Skeletal muscle tissue (tissue), 4 donors: ENCODE data around the gene OTUB1. TPM values are rescaled to one million over a fixed set of nuclear protein-coding genes. Genes with fewer than 3 reads are reported as not detected.
"Not testable (repeated sequence)": the region's sequence is repeated elsewhere in the genome, so short reads cannot be mapped to it uniquely, and the experiment has no call there.

Source experiments
- H3K27ac ChIP-seq: one replicate; pipeline ENCODE4 v1.7.0; 2013; ENCODE audit warnings: mild to moderate bottlenecking, low read depth, low read length, inconsistent platforms
- H3K27me3 ChIP-seq, 3 donors: one replicate each; pipeline ENCODE4 v1.7.0; 2013; ENCODE audit warnings: low read length in 3 of 3; ENCODE audit not compliant: control insufficient read depth in 3 of 3, insufficient read depth in 3 of 3
- H3K36me3 ChIP-seq, 3 donors: one replicate each; pipeline ENCODE4 v1.7.0; 2013; ENCODE audit warnings: low read length in 3 of 3; ENCODE audit not compliant: control insufficient read depth in 3 of 3, insufficient read depth in 3 of 3
- H3K4me1 ChIP-seq, 3 donors: one replicate each; pipeline ENCODE4 v1.7.0; 2013; ENCODE audit warnings: low read length in 3 of 3, mild to moderate bottlenecking in 3 of 3; ENCODE audit not compliant: control insufficient read depth in 3 of 3, insufficient read depth in 3 of 3
- H3K4me3 ChIP-seq, 3 donors: one replicate each; pipeline ENCODE4 v1.7.0; 2013; ENCODE audit warnings: low read length in 3 of 3
- H3K9ac ChIP-seq, 3 donors: one replicate each; pipeline ENCODE4 v1.7.0; 2013; ENCODE audit warnings: low read length in 3 of 3, mild to moderate bottlenecking in 3 of 3, moderate library complexity in 2 of 3, low read depth in 1 of 3
- H3K9me3 ChIP-seq, 3 donors: one replicate each; pipeline ENCODE4 v1.7.0; 2013; ENCODE audit warnings: low read length in 3 of 3; ENCODE audit not compliant: control insufficient read depth in 3 of 3
- total RNA-seq: library from RNA; depleted of rRNA; stranded (reverse); fragments of >200 nt; gene quantifications from one replicate; pipeline ENCODE4 v1.2.3, GENCODE V29; 2014
- donor health status: Osteomylitis.

The OTUB1 gene
- total RNA-seq, 1 donor from 2014 or later = 18.3 TPM

- no peaks in the 10 kb centered on the region for H3K9me3 ChIP-seq
- H3K36me3 ChIP-seq = no peaks in the 10 kb centered on the region
- H3K27me3 ChIP-seq = peaks cover 0 to 5% (median 0%) of the 10 kb centered on the region in 3 donors
- peaks cover 4 to 36% (median 23%) of the 10 kb centered on the region in 3 donors for H3K4me1 ChIP-seq
- no peak overlapping the region for H3K4me3 ChIP-seq
- H3K27ac ChIP-seq = no peak overlapping the region
- no peak overlapping the region for H3K9ac ChIP-seq
Observed at GRCh38 chr11:64039012-64039665, 52.9 kb downstream of the OTUB1 start.

DNA sequence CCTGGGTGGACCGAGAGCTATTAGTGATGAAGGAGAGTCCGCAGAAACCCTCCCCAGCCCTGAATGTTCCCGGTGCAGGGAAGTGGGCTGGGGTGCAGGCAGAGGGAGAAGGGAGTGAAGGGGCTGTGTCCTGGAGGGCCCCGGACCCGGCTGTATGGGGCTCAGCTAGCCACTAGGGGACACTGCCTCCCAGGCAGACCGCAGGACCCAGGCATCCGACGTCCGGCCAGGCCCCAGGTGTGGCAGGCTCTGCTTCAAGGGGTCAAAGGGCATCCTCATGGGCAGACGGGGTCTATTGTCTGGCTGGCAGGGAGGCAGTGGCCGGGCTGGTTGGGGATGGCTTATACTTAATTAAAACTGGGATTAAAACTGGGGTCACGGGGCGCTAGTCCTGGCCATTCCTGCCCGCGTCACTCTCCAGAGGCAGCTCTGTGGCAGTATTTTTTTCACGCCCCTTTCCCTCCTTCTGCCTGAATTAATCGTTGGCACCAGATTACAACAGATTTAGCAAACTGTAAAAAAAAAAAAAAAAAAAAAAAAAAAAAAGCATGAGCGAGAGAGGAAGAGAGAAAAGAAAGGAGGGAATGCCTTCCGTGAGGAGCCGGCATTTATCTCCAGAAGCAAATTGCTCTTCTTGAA is 54.6 kb downstream of the OTUB1 start:
- no peaks in the 10 kb centered on the region for H3K36me3 ChIP-seq
- no peaks in the 10 kb centered on the region for H3K9me3 ChIP-seq
- H3K27me3 ChIP-seq = no peaks in the 10 kb centered on the region
- peaks cover 0 to 25% (median 17%) of the 10 kb centered on the region in 3 donors for H3K4me1 ChIP-seq
- H3K9ac ChIP-seq = no peak overlapping the region
- H3K4me3 ChIP-seq = no peak overlapping the region
- no peak overlapping the region for H3K27ac ChIP-seq

- Histone ChIP-seq H3K4me3 (no peak overlapping the region), H3K27me3 (no peaks in the 10 kb centered on the region), H3K9ac (no peak overlapping the region), H3K27ac (no peak overlapping the region), H3K4me1 (peaks cover 0 to 22% (median 13%) of the 10 kb centered on the region in 3 donors), H3K9me3 (no peaks in the 10 kb centered on the region), H3K36me3 (no peaks in the 10 kb centered on the region)
Observed at GRCh38 chr11:64041846-64042245, 55.6 kb downstream of the OTUB1 start.

- Histone ChIP-seq H3K9me3 (no peaks in the 10 kb centered on the region), H3K27me3 (no peaks in the 10 kb centered on the region), H3K36me3 (no peaks in the 10 kb centered on the region), H3K4me1 (peaks cover 0 to 17% (median 8%) of the 10 kb centered on the region in 3 donors), H3K9ac (no peak overlapping the region), H3K4me3 (no peak overlapping the region), H3K27ac (no peak overlapping the region)
Observed at GRCh38 chr11:64042301-64042700, 56.1 kb downstream of the OTUB1 start.

GRCh38 chr11:64043545-64043944 is 57.3 kb downstream of the OTUB1 start:
- Histone ChIP-seq H3K9me3 (no peaks in the 10 kb centered on the region), H3K36me3 (no peaks in the 10 kb centered on the region), H3K27ac (no peak overlapping the region), H3K9ac (no peak overlapping the region), H3K27me3 (no peaks in the 10 kb centered on the region), H3K4me1 (peaks cover 5 to 14% (median 13%) of the 10 kb centered on the region in 3 donors), H3K4me3 (no peak overlapping the region)

GRCh38 chr11:64044730-64045393 is 58.6 kb downstream of the OTUB1 start:
- no peaks in the 10 kb centered on the region for H3K9me3 ChIP-seq
- no peak overlapping the region for H3K27ac ChIP-seq
- H3K27me3 ChIP-seq = no peaks in the 10 kb centered on the region
- no peak overlapping the region for H3K9ac ChIP-seq
- no peak overlapping the region for H3K4me3 ChIP-seq
- no peaks in the 10 kb centered on the region for H3K36me3 ChIP-seq
- peaks cover 5 to 23% (median 17%) of the 10 kb centered on the region in 3 donors for H3K4me1 ChIP-seq

- H3K27ac ChIP-seq = no peak overlapping the region
- no peaks in the 10 kb centered on the region for H3K9me3 ChIP-seq
- H3K4me1 ChIP-seq = peaks cover 5 to 23% (median 17%) of the 10 kb centered on the region in 3 donors
- no peak overlapping the region for H3K4me3 ChIP-seq
- no peaks in the 10 kb centered on the region for H3K27me3 ChIP-seq
- no peak overlapping the region for H3K9ac ChIP-seq
- no peaks in the 10 kb centered on the region for H3K36me3 ChIP-seq
Observed at GRCh38 chr11:64045700-64046099, 59.5 kb downstream of the OTUB1 start.

- H3K27me3 ChIP-seq, H3K4me3 ChIP-seq, H3K36me3 ChIP-seq, H3K9me3 ChIP-seq, H3K9ac ChIP-seq, H3K27ac ChIP-seq: not testable (repeated sequence)
- H3K4me1 ChIP-seq = peaks cover 5 to 29% (median 17%) of the 10 kb centered on the region in 3 donors
Observed at GRCh38 chr11:64047373-64047772, 61.1 kb downstream of the OTUB1 start.
